Loucy (cell line): Measurements from ENCODE around the gene SRRM1.

Source experiments
- CTCF ChIP-seq: fragments of 200-600 bp; sonication (generic); conservative IDR thresholded peaks from 2 replicates; pipeline ENCODE4 v1.5.1; 2014; ENCODE audit warnings: mild to moderate bottlenecking, antibody characterized with exemption, low read length
- EZH2phosphoT487 ChIP-seq: fragments of 200-600 bp; IDR thresholded peaks from 2 replicates; pipeline ENCODE4 v1.6.1; 2018; ENCODE audit warnings: antibody characterized with exemption, mild to moderate bottlenecking, moderate library complexity, borderline replicate concordance

- no peak for TF ChIP-seq CTCF
- TF ChIP-seq EZH2phosphoT487 = no peak
Observed at GRCh38 chr1:24666794-24667193, 23.7 kb downstream of the SRRM1 start.
